C4-2B (cell line): Measurements from ENCODE around the gene REG3G.

Experiments
- CTCF ChIP-seq: fragments of 450-650 bp; conservative IDR thresholded peaks from 2 replicates; pipeline ENCODE4 v1.5.1; 2017; ENCODE audit warnings: mild to moderate bottlenecking
- ZFX ChIP-seq: fragments of 450-650 bp; IDR thresholded peaks from 2 replicates; pipeline ENCODE4 v1.6.1; 2017

GRCh38 chr2:78999406-78999805 is 26.1 kb upstream of the REG3G start:
- TF ChIP-seq CTCF (peak; percentile 57), ZFX (no peak)
